H9 (cell line): ENCODE results near the gene GFPT1. TPM values are rescaled to one million over a fixed set of nuclear protein-coding genes. Genes with fewer than 3 reads are reported as not detected.

Experiments
- DNase-seq: peaks from one replicate; pipeline ENCODE4 v3.0.0-alpha.2; 2017
- H2AFZ ChIP-seq: one replicate; pipeline ENCODE4 v1.6.1; 2013; ENCODE audit warnings: mild to moderate bottlenecking, low read length, control low read depth, moderate library complexity
- H2AK5ac ChIP-seq: 2 replicates; pipeline ENCODE4 v1.6.1; 2013; ENCODE audit warnings: low read length, control low read depth, mixed read lengths; ENCODE audit not compliant: insufficient read length
- H2BK120ac ChIP-seq: one replicate; pipeline ENCODE4 v1.6.1; 2013; ENCODE audit warnings: low read depth, mild to moderate bottlenecking, low read length, control low read depth, inconsistent platforms; ENCODE audit not compliant: poor library complexity, severe bottlenecking
- H2BK12ac ChIP-seq: 2 replicates; pipeline ENCODE4 v1.6.1; 2013; ENCODE audit warnings: low read length, control low read depth, mixed read lengths, low read depth; ENCODE audit not compliant: insufficient read length
- H2BK15ac ChIP-seq: 2 replicates; pipeline ENCODE4 v1.6.1; 2013; ENCODE audit warnings: low read depth, low read length, control low read depth
- H2BK20ac ChIP-seq: one replicate; pipeline ENCODE4 v1.6.1; 2013; ENCODE audit warnings: low read depth, mild to moderate bottlenecking, low read length, control low read depth, inconsistent platforms; ENCODE audit not compliant: poor library complexity, severe bottlenecking
- H2BK5ac ChIP-seq: 2 replicates; pipeline ENCODE4 v1.6.1; 2013; ENCODE audit warnings: low read length, control low read depth, mixed read lengths; ENCODE audit not compliant: insufficient read length
- H3K14ac ChIP-seq: 2 replicates; pipeline ENCODE4 v1.6.1; 2013; ENCODE audit warnings: low read length, control low read depth; ENCODE audit not compliant: insufficient read depth
- H3K18ac ChIP-seq: 2 replicates; pipeline ENCODE4 v1.6.1; 2013; ENCODE audit warnings: low read depth, mild to moderate bottlenecking, mixed read lengths, low read length, control low read depth; ENCODE audit not compliant: insufficient read length
- H3K23ac ChIP-seq: 2 replicates; pipeline ENCODE4 v1.6.1; 2013; ENCODE audit warnings: low read length, control low read depth, mixed read lengths, low read depth; ENCODE audit not compliant: insufficient read length
- H3K23me2 ChIP-seq: 2 replicates; pipeline ENCODE4 v1.6.1; 2013; ENCODE audit warnings: low read depth, mild to moderate bottlenecking, mixed read lengths, low read length, control low read depth; ENCODE audit not compliant: insufficient read length, poor library complexity, severe bottlenecking
- H3K27ac ChIP-seq: 2 replicates; pipeline ENCODE4 v1.5.1; 2013; ENCODE audit warnings: low read length, control low read depth, mixed read lengths, low read depth; ENCODE audit not compliant: insufficient read length
- H3K27me3 ChIP-seq: 2 replicates; pipeline ENCODE4 v1.6.1; 2013; ENCODE audit warnings: low read length, control low read depth, inconsistent platforms; ENCODE audit not compliant: insufficient read depth
- H3K4ac ChIP-seq: 2 replicates; pipeline ENCODE4 v1.6.1; 2013; ENCODE audit warnings: low read depth, mild to moderate bottlenecking, control low read depth, inconsistent platforms, low read length, moderate library complexity
- H3K4me1 ChIP-seq: 2 replicates; pipeline ENCODE4 v1.6.1; 2013; ENCODE audit warnings: low read length, control low read depth, inconsistent platforms; ENCODE audit not compliant: insufficient read depth
- H3K4me2 ChIP-seq: 2 replicates; pipeline ENCODE4 v1.6.1; 2013; ENCODE audit warnings: low read length, control low read depth, mixed read lengths; ENCODE audit not compliant: insufficient read length, insufficient read depth
- H3K56ac ChIP-seq: 2 replicates; pipeline ENCODE4 v1.6.1; 2013; ENCODE audit warnings: low read depth, mild to moderate bottlenecking, mixed read lengths, low read length, control low read depth; ENCODE audit not compliant: insufficient read length
- H3K79me1 ChIP-seq: 2 replicates; pipeline ENCODE4 v1.6.1; 2013; ENCODE audit warnings: low read depth, mild to moderate bottlenecking, moderate library complexity, low read length, control low read depth, inconsistent platforms; ENCODE audit not compliant: insufficient read depth, poor library complexity, severe bottlenecking
- H3K79me2 ChIP-seq: 2 replicates; pipeline ENCODE4 v1.6.1; 2013; ENCODE audit warnings: low read length, control low read depth, inconsistent platforms; ENCODE audit not compliant: insufficient read depth
- H3K9ac ChIP-seq: 2 replicates; pipeline ENCODE4 v1.6.1; 2013; ENCODE audit warnings: low read length, control low read depth, mixed read lengths; ENCODE audit not compliant: insufficient read length; ENCODE audit errors: extremely low read depth
- H3K9me3 ChIP-seq: one replicate; pipeline ENCODE4 v1.6.1; 2013; ENCODE audit warnings: low read depth, low read length, inconsistent platforms; ENCODE audit not compliant: control insufficient read depth
- H3T11ph ChIP-seq: one replicate; pipeline ENCODE4 v1.6.1; 2013; ENCODE audit warnings: mild to moderate bottlenecking, low read length, control low read depth, inconsistent platforms
- H4K20me1 ChIP-seq: one replicate; pipeline ENCODE4 v1.6.1; 2013; ENCODE audit not compliant: control insufficient read depth, insufficient read length, insufficient read depth
- H4K5ac ChIP-seq: 2 replicates; pipeline ENCODE4 v1.6.1; 2013; ENCODE audit warnings: low read depth, mild to moderate bottlenecking, mixed read lengths, low read length, control low read depth; ENCODE audit not compliant: insufficient read length
- H4K8ac ChIP-seq: replicated peaks from 2 replicates; pipeline ENCODE4 v1.6.1; 2013; ENCODE audit warnings: low read length, control low read depth, mixed read lengths, low read depth; ENCODE audit not compliant: insufficient read length
- H4K91ac ChIP-seq: 2 replicates; pipeline ENCODE4 v1.6.1; 2013; ENCODE audit warnings: low read depth, mild to moderate bottlenecking, moderate library complexity, mixed read lengths, low read length, control low read depth; ENCODE audit not compliant: insufficient read length
- H3K27ac Mint-ChIP-seq, 3 experiments: 2 replicates in 2 of 3; 3 replicates in 1 of 3; pipeline ENCODE4 v1.8.0; 2020 to 2021; ENCODE audit warnings: mixed read lengths in 3 of 3, mild to moderate bottlenecking in 1 of 3, moderate library complexity in 1 of 3
- H3K27me3 Mint-ChIP-seq: 2 replicates; pipeline ENCODE4 v1.8.0; 2021; ENCODE audit warnings: low read depth, mild to moderate bottlenecking, moderate library complexity, mixed read lengths
- H3K36me3 Mint-ChIP-seq, 3 experiments: 2 replicates in 2 of 3; 3 replicates in 1 of 3; pipeline ENCODE4 v1.8.0; 2020 to 2021; ENCODE audit warnings: low read depth in 3 of 3, mixed read lengths in 3 of 3; ENCODE audit not compliant: insufficient read depth in 1 of 3
- H3K4me1 Mint-ChIP-seq, 2 experiments: 2 replicates each; pipeline ENCODE4 v1.8.0; 2020; ENCODE audit warnings: mixed read lengths in 2 of 2
- H3K4me3 Mint-ChIP-seq, 2 experiments: 2 replicates in 1 of 2; 3 replicates in 1 of 2; pipeline ENCODE4 v1.8.0; 2020 to 2021; ENCODE audit warnings: mild to moderate bottlenecking in 2 of 2, mixed read lengths in 2 of 2, moderate library complexity in 1 of 2
- H3K9me3 Mint-ChIP-seq, 2 experiments: 2 replicates in 1 of 2; 3 replicates in 1 of 2; pipeline ENCODE4 v1.8.0; 2020; ENCODE audit warnings: mild to moderate bottlenecking in 2 of 2, mixed read lengths in 2 of 2, moderate library complexity in 1 of 2
- total RNA-seq: library from RNA; stranded (reverse); gene quantifications from 2 replicates; pipeline ENCODE4 v1.2.1, GENCODE V29; 2021
- TF ChIP-seq, protein P1 (sequence below): fragments of 200-600 bp; sonication (generic); conservative IDR thresholded peaks from 3 replicates; pipeline ENCODE4 v1.8.0; 2021; ENCODE audit warnings: antibody characterized with exemption, mild to moderate bottlenecking

Gene GFPT1
- total RNA-seq, 1 experiment from 2014 or later, result 84.4 TPM

DNA sequence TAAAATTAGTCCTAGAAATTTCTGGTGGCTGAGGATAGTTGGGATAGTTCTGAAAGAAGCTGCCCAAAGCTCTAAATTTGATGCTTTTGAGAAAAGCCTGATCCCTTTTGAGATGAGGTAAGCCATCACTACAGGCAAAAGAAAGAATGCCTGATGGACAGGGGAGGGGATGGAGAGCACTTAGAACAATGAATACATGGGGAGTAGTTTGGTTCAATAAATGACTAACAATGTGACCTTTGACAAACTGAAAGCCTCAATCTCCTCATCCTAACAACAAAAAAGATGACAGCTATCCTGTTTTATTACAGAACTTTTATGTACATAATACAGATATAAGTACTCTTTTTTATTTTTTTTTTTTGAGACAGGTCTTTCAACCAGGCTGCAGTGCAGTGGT, 42.7 kb downstream of the GFPT1 start:
- no peak overlapping the region for H3K18ac ChIP-seq
- H3K36me3 Mint-ChIP-seq, result peaks cover 28 to 90% (median 76%) of the 10 kb centered on the region in 3 experiments
- H3K4me3 Mint-ChIP-seq, result no peak overlapping the region
- H2BK12ac ChIP-seq, result no peak overlapping the region
- no peak overlapping the region for H3K56ac ChIP-seq
- no peak overlapping the region for H2AK5ac ChIP-seq
- no peak for DNase-seq
- no peak overlapping the region for H3T11ph ChIP-seq
- H3K14ac ChIP-seq, result no peak overlapping the region
- no peak overlapping the region for H2AFZ ChIP-seq
- H3K27me3 ChIP-seq, result no peaks in the 10 kb centered on the region
- no peak overlapping the region for H4K5ac ChIP-seq
- no peaks in the 10 kb centered on the region for H3K9me3 Mint-ChIP-seq
- no peaks in the 10 kb centered on the region for H3K23me2 ChIP-seq
- H3K79me2 ChIP-seq, result no peaks in the 10 kb centered on the region
- no peak overlapping the region for H2BK120ac ChIP-seq
- no peak overlapping the region for H2BK15ac ChIP-seq
- H3K9me3 ChIP-seq, result no peaks in the 10 kb centered on the region
- no peak overlapping the region for H3K9ac ChIP-seq
- TF ChIP-seq, protein P1, sequence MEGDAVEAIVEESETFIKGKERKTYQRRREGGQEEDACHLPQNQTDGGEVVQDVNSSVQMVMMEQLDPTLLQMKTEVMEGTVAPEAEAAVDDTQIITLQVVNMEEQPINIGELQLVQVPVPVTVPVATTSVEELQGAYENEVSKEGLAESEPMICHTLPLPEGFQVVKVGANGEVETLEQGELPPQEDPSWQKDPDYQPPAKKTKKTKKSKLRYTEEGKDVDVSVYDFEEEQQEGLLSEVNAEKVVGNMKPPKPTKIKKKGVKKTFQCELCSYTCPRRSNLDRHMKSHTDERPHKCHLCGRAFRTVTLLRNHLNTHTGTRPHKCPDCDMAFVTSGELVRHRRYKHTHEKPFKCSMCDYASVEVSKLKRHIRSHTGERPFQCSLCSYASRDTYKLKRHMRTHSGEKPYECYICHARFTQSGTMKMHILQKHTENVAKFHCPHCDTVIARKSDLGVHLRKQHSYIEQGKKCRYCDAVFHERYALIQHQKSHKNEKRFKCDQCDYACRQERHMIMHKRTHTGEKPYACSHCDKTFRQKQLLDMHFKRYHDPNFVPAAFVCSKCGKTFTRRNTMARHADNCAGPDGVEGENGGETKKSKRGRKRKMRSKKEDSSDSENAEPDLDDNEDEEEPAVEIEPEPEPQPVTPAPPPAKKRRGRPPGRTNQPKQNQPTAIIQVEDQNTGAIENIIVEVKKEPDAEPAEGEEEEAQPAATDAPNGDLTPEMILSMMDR, result no peak
- H2BK5ac ChIP-seq, result no peak overlapping the region
- peak overlapping the region in 1 of 3 experiments; percentile 41; a peak in 1 of 7 replicates for H3K27ac Mint-ChIP-seq
- no peak overlapping the region for H3K23ac ChIP-seq
- H4K8ac ChIP-seq, result no peak overlapping the region
- no peak overlapping the region for H2BK20ac ChIP-seq
- H3K27ac ChIP-seq, result no peak overlapping the region
- H3K27me3 Mint-ChIP-seq, result no peaks in the 10 kb centered on the region
- H3K4ac ChIP-seq, result no peak overlapping the region
- H3K4me1 ChIP-seq, result no peaks in the 10 kb centered on the region
- no peaks in the 10 kb centered on the region for H3K79me1 ChIP-seq
- H3K4me1 Mint-ChIP-seq, result no peaks in the 10 kb centered on the region
- H4K91ac ChIP-seq, result no peak overlapping the region
- no peaks in the 10 kb centered on the region for H4K20me1 ChIP-seq
- no peak overlapping the region for H3K4me2 ChIP-seq
